Measurements from ENCODE around the gene SLC19A2. TPM values are rescaled to one million over a fixed set of nuclear protein-coding genes. Genes with fewer than 3 reads are reported as not detected.

SLC19A2 gene
- total RNA-seq, 2 experiments from 2014 or later: 5.7 to 6.4 TPM

DNA sequence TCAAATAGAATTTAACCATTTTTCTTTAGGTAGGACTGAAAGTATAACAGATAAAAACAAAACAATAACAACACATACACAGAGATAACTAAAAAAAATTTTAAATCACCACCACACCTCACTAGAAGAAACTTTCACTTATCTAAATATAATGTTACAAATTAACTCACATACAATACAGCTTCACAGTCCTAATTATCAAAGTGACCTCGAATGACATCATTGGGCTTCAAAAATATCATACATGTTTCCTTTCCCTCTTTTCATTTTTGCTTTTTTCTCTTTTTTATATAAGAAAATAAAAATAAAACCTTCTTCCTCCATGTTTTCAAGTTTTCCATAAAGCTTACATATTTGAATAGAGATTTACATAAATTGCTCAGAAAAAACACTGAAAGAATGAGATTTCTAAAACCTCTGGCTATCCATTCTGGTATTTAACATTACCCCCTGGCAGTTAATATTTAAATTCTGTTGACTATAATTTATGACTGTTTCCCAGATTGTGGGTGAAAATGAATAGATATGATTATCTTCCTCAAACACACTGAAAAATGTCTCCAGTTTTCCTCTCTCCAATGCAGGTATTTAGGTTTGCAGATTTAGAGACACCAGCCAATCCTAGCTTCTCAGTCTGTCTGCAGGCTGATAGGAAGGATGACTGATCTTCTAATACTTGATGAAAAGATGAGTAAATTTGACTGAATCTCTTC lies 40.5 kb upstream of the SLC19A2 start:
- peaks cover 9% of the 10 kb centered on the region for H3K4me1 Mint-ChIP-seq (ENCODE audit: low read depth)
- ATAC-seq: no peak
- intact Hi-C loops (cut with micrococcal nuclease): no loop called here
- no peak overlapping the region for H3K27ac Mint-ChIP-seq
- no peak overlapping the region for H3K4me3 Mint-ChIP-seq
- ChIA-PET POLR2A (no interaction called here), CTCF (interaction anchor here (1.0 kb wide), 1 partner anchor 43 kb away, joined by 5 read pairs; no protein-coding TSS in a partner anchor)
- H3K36me3 Mint-ChIP-seq (ENCODE audit: low read depth): peaks cover 59% of the 10 kb centered on the region
- DNase-seq: no peak
- no peaks in the 10 kb centered on the region for H3K9me3 Mint-ChIP-seq
- TF ChIP-seq, protein P1, sequence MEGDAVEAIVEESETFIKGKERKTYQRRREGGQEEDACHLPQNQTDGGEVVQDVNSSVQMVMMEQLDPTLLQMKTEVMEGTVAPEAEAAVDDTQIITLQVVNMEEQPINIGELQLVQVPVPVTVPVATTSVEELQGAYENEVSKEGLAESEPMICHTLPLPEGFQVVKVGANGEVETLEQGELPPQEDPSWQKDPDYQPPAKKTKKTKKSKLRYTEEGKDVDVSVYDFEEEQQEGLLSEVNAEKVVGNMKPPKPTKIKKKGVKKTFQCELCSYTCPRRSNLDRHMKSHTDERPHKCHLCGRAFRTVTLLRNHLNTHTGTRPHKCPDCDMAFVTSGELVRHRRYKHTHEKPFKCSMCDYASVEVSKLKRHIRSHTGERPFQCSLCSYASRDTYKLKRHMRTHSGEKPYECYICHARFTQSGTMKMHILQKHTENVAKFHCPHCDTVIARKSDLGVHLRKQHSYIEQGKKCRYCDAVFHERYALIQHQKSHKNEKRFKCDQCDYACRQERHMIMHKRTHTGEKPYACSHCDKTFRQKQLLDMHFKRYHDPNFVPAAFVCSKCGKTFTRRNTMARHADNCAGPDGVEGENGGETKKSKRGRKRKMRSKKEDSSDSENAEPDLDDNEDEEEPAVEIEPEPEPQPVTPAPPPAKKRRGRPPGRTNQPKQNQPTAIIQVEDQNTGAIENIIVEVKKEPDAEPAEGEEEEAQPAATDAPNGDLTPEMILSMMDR (IDR thresholded peaks at IDR 0.05): no peak
- H3K27me3 Mint-ChIP-seq: no peaks in the 10 kb centered on the region

DNA sequence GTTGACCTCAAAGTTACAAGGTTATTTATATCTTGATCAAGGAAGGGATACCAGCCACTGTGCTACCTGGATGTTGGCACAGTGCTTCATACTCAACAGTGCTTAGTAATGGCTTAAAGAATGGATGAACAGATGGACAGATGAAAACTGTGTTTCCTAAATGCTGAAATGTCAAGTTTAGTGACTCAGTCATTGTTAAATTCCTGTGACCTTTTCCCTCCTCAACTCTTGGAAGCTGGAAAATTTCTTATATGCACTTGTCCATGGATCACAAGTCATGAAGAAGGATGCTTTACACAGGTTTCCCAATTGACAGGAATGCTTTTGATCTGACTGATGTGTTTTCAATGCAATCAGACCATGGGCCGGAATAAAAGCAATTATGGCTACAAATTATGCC lies 39.6 kb upstream of the SLC19A2 start:
- Mint-ChIP-seq H3K4me3 (no peak overlapping the region), H3K27me3 (no peaks in the 10 kb centered on the region), H3K4me1 (ENCODE audit: low read depth) (peaks cover 9% of the 10 kb centered on the region), H3K27ac (no peak overlapping the region), H3K36me3 (ENCODE audit: low read depth) (peaks cover 56% of the 10 kb centered on the region), H3K9me3 (no peaks in the 10 kb centered on the region)
- CTCF ChIA-PET: no interaction called here
- POLR2A ChIA-PET: no interaction called here
- DNase-seq (no peak), ATAC-seq (no peak)
- TF ChIP-seq, protein P1 (IDR thresholded peaks at IDR 0.05): no peak
- intact Hi-C loops (cut with micrococcal nuclease): no loop called here

DNA sequence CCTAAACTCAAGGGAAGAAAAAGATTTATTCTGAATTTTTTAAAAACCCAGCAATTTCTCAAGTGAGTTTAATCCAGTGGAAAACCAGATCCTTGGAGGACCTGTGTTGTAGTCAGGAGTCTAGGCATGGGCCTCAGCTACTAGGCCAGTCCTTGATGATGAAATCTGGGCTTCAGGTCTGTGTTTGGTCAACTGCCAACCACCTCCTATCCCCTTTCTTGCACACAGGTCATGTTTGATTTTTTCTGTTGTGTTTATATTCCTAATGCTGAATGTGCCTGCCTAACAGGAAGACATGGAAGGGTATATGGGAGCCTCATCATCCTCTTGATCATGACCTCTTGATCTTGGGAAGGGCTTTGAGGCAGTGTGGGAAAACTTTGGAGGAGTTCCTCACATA lies 38.2 kb upstream of the SLC19A2 start:
- Mint-ChIP-seq H3K36me3 (ENCODE audit: low read depth) (peaks cover 56% of the 10 kb centered on the region), H3K9me3 (no peaks in the 10 kb centered on the region), H3K4me3 (no peak overlapping the region), H3K4me1 (ENCODE audit: low read depth) (peaks cover 5% of the 10 kb centered on the region), H3K27me3 (no peaks in the 10 kb centered on the region), H3K27ac (no peak overlapping the region)
- TF ChIP-seq, protein P1 (IDR thresholded peaks at IDR 0.05): no peak
- ChIA-PET POLR2A (no interaction called here), CTCF (interaction anchor here (0.9 kb wide), 1 partner anchor 22 kb away, joined by 3 read pairs; no protein-coding TSS in a partner anchor)
- ATAC-seq: no peak
- DNase-seq: no peak
- intact Hi-C loops (cut with micrococcal nuclease): no loop called here

DNA sequence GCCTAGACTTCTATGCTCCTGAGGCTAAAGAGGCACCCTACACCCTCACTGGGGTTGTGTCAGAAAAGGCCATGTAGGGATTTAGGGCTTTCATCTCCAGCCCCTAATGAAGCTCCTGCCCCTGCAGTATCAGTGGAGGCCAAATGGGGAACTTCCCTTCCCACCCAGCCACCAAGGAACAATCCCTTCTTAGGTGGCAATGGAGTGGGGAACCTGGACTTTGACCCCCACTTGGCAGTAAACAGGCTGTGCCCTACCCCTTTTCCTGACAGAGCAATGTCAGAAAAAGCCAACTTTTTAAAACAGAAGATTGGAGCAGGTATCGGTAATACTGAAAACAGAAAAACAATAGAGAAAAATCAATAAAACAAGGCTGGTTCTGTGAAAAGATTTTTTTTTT lies 35.5 kb upstream of the SLC19A2 start:
- Mint-ChIP-seq H3K27ac (no peak overlapping the region), H3K27me3 (no peaks in the 10 kb centered on the region), H3K4me3 (no peak overlapping the region), H3K4me1 (ENCODE audit: low read depth) (no peaks in the 10 kb centered on the region), H3K9me3 (no peaks in the 10 kb centered on the region), H3K36me3 (ENCODE audit: low read depth) (peaks cover 57% of the 10 kb centered on the region)
- no peak for ATAC-seq
- intact Hi-C loops (cut with micrococcal nuclease): no loop called here
- CTCF ChIA-PET: no interaction called here
- TF ChIP-seq, protein P1 (IDR thresholded peaks at IDR 0.05): no peak
- DNase-seq: no peak
- POLR2A ChIA-PET: no interaction called here

DNA sequence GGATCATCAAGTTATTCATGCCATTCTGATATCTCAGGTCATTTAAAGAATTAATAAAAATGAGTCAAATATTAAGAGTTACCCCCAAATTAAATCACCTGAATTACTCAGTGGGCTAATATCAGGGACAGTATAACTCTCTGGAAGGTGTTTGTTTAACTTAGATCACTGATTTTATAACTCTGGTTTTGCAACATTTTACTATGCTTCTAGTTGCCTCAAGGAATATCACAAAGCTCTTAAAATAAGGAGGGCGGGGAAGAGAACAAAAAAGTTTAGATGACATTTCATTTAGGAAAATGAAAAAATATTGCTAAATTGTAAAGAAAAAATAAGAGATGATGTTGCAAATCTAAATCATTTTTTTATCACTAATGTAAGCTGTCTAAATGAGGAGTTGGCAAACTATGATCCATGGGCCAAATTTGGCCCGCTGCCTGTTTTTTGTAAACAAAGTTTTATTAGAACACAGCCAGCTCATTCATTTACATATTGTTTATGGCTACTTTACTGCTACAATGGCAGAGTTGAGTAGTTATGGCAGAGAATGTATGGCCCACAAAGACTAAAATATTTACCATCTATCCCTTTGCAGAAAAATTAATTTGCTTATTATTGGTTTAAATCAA lies 31.9 kb upstream of the SLC19A2 start:
- ChIA-PET CTCF (no interaction called here), POLR2A (no interaction called here)
- Mint-ChIP-seq H3K36me3 (ENCODE audit: low read depth) (peaks cover 66% of the 10 kb centered on the region), H3K4me3 (no peak overlapping the region), H3K9me3 (no peaks in the 10 kb centered on the region), H3K4me1 (ENCODE audit: low read depth) (no peaks in the 10 kb centered on the region), H3K27me3 (no peaks in the 10 kb centered on the region), H3K27ac (no peak overlapping the region)
- DNase-seq (no peak), ATAC-seq (no peak)
- intact Hi-C loops (cut with micrococcal nuclease): no loop called here
- TF ChIP-seq, protein P1 (IDR thresholded peaks at IDR 0.05): no peak
